Measurements from ENCODE around the gene COX7A2. TPM values are rescaled to one million over a fixed set of nuclear protein-coding genes. Genes with fewer than 3 reads are reported as not detected.

The COX7A2 gene
- total and polyA plus RNA-seq, 10 of the 15 experiments (the other 5 are each of a cell fraction or from before 2014, with no cell fraction given) = 199 to 1,834 (median 576) TPM

GRCh38 chr6:75268121-75268987 lies 24.8 kb upstream of the COX7A2 start:
- H3K4me2 ChIP-seq (ENCODE audit: control insufficient read depth, insufficient read depth) = peak overlapping the region; percentile 10; the same call in 1 of the 2 replicates

More at GRCh38 chr6:75268121-75268987, 24.8 kb upstream of the COX7A2 start:
- Histone ChIP-seq H3K4me3 (no peak overlapping the region), H3K9ac (ENCODE audit: control insufficient read depth, insufficient read depth, low read length) (no peak overlapping the region), H2AFZ (ENCODE audit: control insufficient read depth, low read depth, low read length) (no peak overlapping the region), H3K79me2 (ENCODE audit: control insufficient read depth, insufficient read depth, low read length) (peaks cover 74% of the 10 kb centered on the region), H3K9me3 (replicated peaks; ENCODE audit: control insufficient read depth, insufficient read depth, low read length) (peaks cover 16% of the 10 kb centered on the region), H3K27ac (ENCODE audit: control insufficient read depth, insufficient read depth) (peak overlapping the region; percentile 42), H3K4me1 (ENCODE audit: control insufficient read depth, insufficient read depth, low read length) (no peaks in the 10 kb centered on the region), H4K20me1 (ENCODE audit: control insufficient read depth, insufficient read depth) (no peaks in the 10 kb centered on the region), H3K36me3 (ENCODE audit: control insufficient read depth in 2 of 2, insufficient read depth in 2 of 2, low read length in 1 of 2) (peaks cover 7 to 25% of the 10 kb centered on the region in 2 experiments), H3K27me3 (replicated peaks in 1 of 2; ENCODE audit: control insufficient read depth in 2 of 2, insufficient read depth in 2 of 2, low read length in 1 of 2) (no peaks in the 10 kb centered on the region)
- DNase-seq (ENCODE audit: low read depth, low spot score) = no peak
- ChIA-PET RAD21 (ENCODE audit: unreplicated experiment) (interaction anchor here (0.8 to 9.2 kb wide), 27 partner anchors 10 to 278 kb away, joined by 3 to 142 read pairs (median 5); partner anchors contain the start of genes COX7A2, FILIP1 and TMEM30A), SMC1A (ENCODE audit: uncharacterized antibody, unreplicated experiment) (interaction anchor here (0.7 to 8.5 kb wide), 23 partner anchors 9 to 283 kb away, joined by 3 to 196 read pairs (median 8); partner anchors contain the start of genes COX7A2, FILIP1 and TMEM30A), POLR2A (interaction anchor here (1.2 to 2.0 kb wide), 4 partner anchors 11 to 29 kb away, joined by 3 to 11 read pairs (median 10); partner anchors contain the start of gene TMEM30A), CTCF (interaction anchor here (0.7 to 6.7 kb wide), 27 partner anchors 8 to 343 kb away, joined by 3 to 163 read pairs (median 7); partner anchors contain the start of genes COX7A2, FILIP1 and TMEM30A)
- in situ Hi-C loops (cut with MboI) = no loop called here
- peak; percentile 53; the same call in 1 of the 2 replicates for TF ChIP-seq PKNOX1 (IDR thresholded peaks at IDR 0.05)
- TF ChIP-seq ZNF592 (IDR thresholded peaks at IDR 0.05) = no peak
- 0 out of 2 replicates have a peak, but pooled peaks have one; percentile 6 for TF ChIP-seq JUNB (IDR thresholded peaks at IDR 0.05)
- TF ChIP-seq MTA2 (IDR thresholded peaks at IDR 0.05; ENCODE audit: low read depth) = 0 out of 2 replicates have a peak, but pooled peaks have one; percentile 16
- FAIRE-seq = peak; percentile 49
- intact Hi-C loops (cut with micrococcal nuclease; ENCODE audit: unreplicated experiment) = no loop called here
- no TSS peak for BruUV-seq (replicated peaks)
- peak; percentile 77 for ATAC-seq
- 57% methylated on average over 5 of the region's 5 CpGs for WGBS (ENCODE audit: insufficient coverage, insufficient replicate concordance, low lambda C conversion rate, missing lambda C conversion rate)

All from GM12878 (cell line).